Measurements from ENCODE around the gene IL10RB. TPM values are rescaled to one million over a fixed set of nuclear protein-coding genes. Genes with fewer than 3 reads are reported as not detected.
"Not testable (repeated sequence)": the region's sequence is repeated elsewhere in the genome, so short reads cannot be mapped to it uniquely, and the experiment has no call there.

Gene IL10RB
- 10 to 100 TPM; 25.7 to 29.3 (median 25.8) TPM for polyA plus RNA-seq (ENCODE audit: insufficient read length in 3 of 3)
- long read RNA-seq, donor 1, transcript IL10RB-201 (7 exons, 1,963 nt), result major isoform, 9 of 9 reads
- long read RNA-seq, donor 1, partial matches to known transcripts, result 0 of 9 reads
- long read RNA-seq, donor 1, other reads (novel, unspliced or antisense), result 0 of 9 reads
- long read RNA-seq, donor 2, transcript IL10RB-201 (7 exons, 1,963 nt), result major isoform, 5 of 5 reads
- long read RNA-seq, donor 2, partial matches to known transcripts, result 0 of 5 reads
- long read RNA-seq, donor 2, other reads (novel, unspliced or antisense), result 0 of 5 reads
- long read RNA-seq, donor 3, transcript IL10RB-201 (7 exons, 1,963 nt), result major isoform, 17 of 25 reads
- long read RNA-seq, donor 3, partial matches to known transcripts, result 8 of 25 reads
- long read RNA-seq, donor 3, other reads (novel, unspliced or antisense), result 0 of 25 reads
- long read RNA-seq, donor 4, transcript IL10RB-201 (7 exons, 1,963 nt), result major isoform, 8 of 9 reads
- long read RNA-seq, donor 4, partial matches to known transcripts, result 0 of 9 reads
- long read RNA-seq, donor 4, other reads (novel, unspliced or antisense), result 0 of 9 reads
- long read RNA-seq, donor 5, transcript IL10RB-201 (7 exons, 1,963 nt), result major isoform, 29 of 40 reads
- long read RNA-seq, donor 5, partial matches to known transcripts, result 9 of 40 reads
- long read RNA-seq, donor 5, other reads (novel, unspliced or antisense), result 0 of 40 reads
- long read RNA-seq, donor 6, transcript IL10RB-201 (7 exons, 1,963 nt), result major isoform, 14 of 14 reads
- long read RNA-seq, donor 6, partial matches to known transcripts, result 0 of 14 reads
- long read RNA-seq, donor 6, other reads (novel, unspliced or antisense), result 0 of 14 reads
- long read RNA-seq, donor 7, transcript IL10RB-201 (7 exons, 1,963 nt), result major isoform, 7 of 15 reads
- long read RNA-seq, donor 7, partial matches to known transcripts, result 6 of 15 reads
- long read RNA-seq, donor 7, other reads (novel, unspliced or antisense), result 0 of 15 reads
- long read RNA-seq, donor 8, transcript IL10RB-201 (7 exons, 1,963 nt), result major isoform, 17 of 40 reads
- long read RNA-seq, donor 8, partial matches to known transcripts, result 23 of 40 reads
- long read RNA-seq, donor 8, other reads (novel, unspliced or antisense), result 0 of 40 reads
- long read RNA-seq, donor 9, transcript IL10RB-201 (7 exons, 1,963 nt), result major isoform, 12 of 13 reads
- long read RNA-seq, donor 9, partial matches to known transcripts, result 0 of 13 reads
- long read RNA-seq, donor 9, other reads (novel, unspliced or antisense), result 0 of 13 reads
- long read RNA-seq, donor 10, transcript IL10RB-201 (7 exons, 1,963 nt), result major isoform, 11 of 19 reads
- long read RNA-seq, donor 10, partial matches to known transcripts, result 7 of 19 reads
- long read RNA-seq, donor 10, other reads (novel, unspliced or antisense), result 0 of 19 reads
- long read RNA-seq, donor 11, transcript IL10RB-201 (7 exons, 1,963 nt), result major isoform, 10 of 10 reads
- long read RNA-seq, donor 11, partial matches to known transcripts, result 0 of 10 reads
- long read RNA-seq, donor 11, other reads (novel, unspliced or antisense), result 0 of 10 reads
- long read RNA-seq, donor 12, transcript IL10RB-201 (7 exons, 1,963 nt), result major isoform, 5 of 5 reads
- long read RNA-seq, donor 12, partial matches to known transcripts, result 0 of 5 reads
- long read RNA-seq, donor 12, other reads (novel, unspliced or antisense), result 0 of 5 reads
- long read RNA-seq, donor 13, transcript IL10RB-201 (7 exons, 1,963 nt), result major isoform, 27 of 27 reads
- long read RNA-seq, donor 13, partial matches to known transcripts, result 0 of 27 reads
- long read RNA-seq, donor 13, other reads (novel, unspliced or antisense), result 0 of 27 reads
- long read RNA-seq, donor 14, transcript IL10RB-201 (7 exons, 1,963 nt), result major isoform, 18 of 25 reads
- long read RNA-seq, donor 14, partial matches to known transcripts, result 6 of 25 reads
- long read RNA-seq, donor 14, other reads (novel, unspliced or antisense), result 0 of 25 reads
- long read RNA-seq, donor 15, partial matches to known transcripts, result 0 of 3 reads
- long read RNA-seq, donor 15, other reads (novel, unspliced or antisense), result 0 of 3 reads
- long read RNA-seq, donor 16, transcript IL10RB-201 (7 exons, 1,963 nt), result major isoform, 36 of 37 reads
- long read RNA-seq, donor 16, partial matches to known transcripts, result 0 of 37 reads
- long read RNA-seq, donor 16, other reads (novel, unspliced or antisense), result 0 of 37 reads

GRCh38 chr21:33266050-33266788, at the start of gene IL10RB:
Gene IL10RB (plus strand): TSS chr21:33266367. CDS start chr21:33266466, 99 bp downstream.
- DNase-seq (ENCODE audit: extremely low read depth in 1 of 11, low read depth in 9 of 11, low spot score in 4 of 11), result peak in 9 of 11 donors; percentile 45 to 79 (median 66)

- DNase-seq (ENCODE audit: extremely low read depth in 1 of 11, low read depth in 9 of 11, low spot score in 4 of 11), result no peak
Observed at GRCh38 chr21:33217138-33217520, 49.0 kb upstream of the IL10RB start.

- no peak for DNase-seq (ENCODE audit: extremely low read depth in 1 of 11, low read depth in 9 of 11, low spot score in 4 of 11)
Observed at GRCh38 chr21:33219300-33219699, 46.9 kb upstream of the IL10RB start.

- DNase-seq (ENCODE audit: extremely low read depth in 1 of 11, low read depth in 9 of 11, low spot score in 4 of 11), result no peak
Observed at GRCh38 chr21:33219954-33220353, 46.2 kb upstream of the IL10RB start.

- DNase-seq (ENCODE audit: extremely low read depth in 1 of 11, low read depth in 9 of 11, low spot score in 4 of 11), result not testable (repeated sequence)
Observed at GRCh38 chr21:33225376-33225775, 40.8 kb upstream of the IL10RB start.

- DNase-seq (ENCODE audit: extremely low read depth in 1 of 11, low read depth in 9 of 11, low spot score in 4 of 11), result no peak
Observed at GRCh38 chr21:33228455-33228854, 37.7 kb upstream of the IL10RB start.

- no peak for DNase-seq (ENCODE audit: extremely low read depth in 1 of 11, low read depth in 9 of 11, low spot score in 4 of 11)
Observed at GRCh38 chr21:33229099-33229783, 36.9 kb upstream of the IL10RB start.

GRCh38 chr21:33229784-33230544, 36.2 kb upstream of the IL10RB start, which contains the start of gene IFNAR2:
Gene IFNAR2 (plus strand): TSS chr21:33229938. CDS start chr21:33241923, 11,985 bp downstream.
- peak in 7 of 11 donors; percentile 42 to 64 (median 59) for DNase-seq (ENCODE audit: extremely low read depth in 1 of 11, low read depth in 9 of 11, low spot score in 4 of 11)

GRCh38 chr21:33230545-33231324, 35.4 kb upstream of the IL10RB start:
- peak in 3 of 11 donors; percentile 25 to 31 (median 28) for DNase-seq (ENCODE audit: extremely low read depth in 1 of 11, low read depth in 9 of 11, low spot score in 4 of 11)

GRCh38 chr21:33231526-33231925, 34.6 kb upstream of the IL10RB start:
- DNase-seq (ENCODE audit: extremely low read depth in 1 of 11, low read depth in 9 of 11, low spot score in 4 of 11), result no peak

GRCh38 chr21:33232291-33233034, 33.7 kb upstream of the IL10RB start:
- DNase-seq (ENCODE audit: extremely low read depth in 1 of 11, low read depth in 9 of 11, low spot score in 4 of 11), result no peak

GRCh38 chr21:33234635-33235520, 31.3 kb upstream of the IL10RB start:
- DNase-seq (ENCODE audit: extremely low read depth in 1 of 11, low read depth in 9 of 11, low spot score in 4 of 11), result no peak
